Activated CD8-positive, alpha-beta memory T cell treated with anti-CD3 and anti-CD28 coated beads for 4 hours (primary cell): ENCODE results near the gene BRMS1L.
"Not testable (repeated sequence)": the region's sequence is repeated elsewhere in the genome, so short reads cannot be mapped to it uniquely, and the experiment has no call there.

Experiments used
- DNase-seq, 2 donors: peaks; one replicate each; pipeline ENCODE4 v3.0.0-alpha.2; 2020; ENCODE audit warnings: low read depth in 2 of 2

The BRMS1L gene

DNA sequence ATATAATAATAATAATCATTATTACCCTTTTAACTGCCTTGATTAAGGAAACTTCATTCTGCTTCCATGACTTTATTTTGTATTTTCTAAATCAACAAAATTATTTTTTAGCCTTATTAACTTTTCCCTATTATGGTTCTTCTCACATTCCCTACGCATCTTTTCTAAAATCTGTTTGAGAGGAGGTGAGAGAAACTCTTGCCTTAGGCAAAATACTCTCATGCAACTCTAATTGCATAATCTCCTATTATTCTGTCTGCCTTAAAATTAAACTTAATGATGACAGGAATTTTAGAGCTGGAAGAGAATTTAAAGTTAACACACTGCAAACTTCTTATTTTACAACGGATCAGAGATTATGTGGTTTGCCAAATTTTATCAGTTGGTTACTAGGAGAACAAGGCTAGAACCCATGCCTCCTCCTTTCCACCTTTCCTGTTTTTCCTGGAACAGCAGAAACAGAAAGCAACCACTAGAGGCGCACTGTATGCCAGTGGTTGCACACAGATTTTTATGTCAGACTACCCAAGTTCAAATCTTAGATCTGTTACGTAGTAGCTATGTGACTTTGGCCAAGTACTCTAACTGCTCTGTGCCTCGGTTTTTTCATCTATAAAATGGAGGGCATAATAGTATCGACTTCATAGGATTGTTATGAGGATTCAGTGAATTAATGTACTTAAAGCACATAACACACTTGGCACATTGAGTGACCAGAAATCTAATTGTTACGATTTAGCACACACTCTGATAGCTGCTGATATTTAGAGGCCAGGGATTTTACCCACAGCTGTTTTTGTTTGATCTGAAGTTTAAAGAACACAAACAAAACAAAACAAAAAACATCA, 4.3 kb upstream of the BRMS1L start:
- no peak for DNase-seq

DNA sequence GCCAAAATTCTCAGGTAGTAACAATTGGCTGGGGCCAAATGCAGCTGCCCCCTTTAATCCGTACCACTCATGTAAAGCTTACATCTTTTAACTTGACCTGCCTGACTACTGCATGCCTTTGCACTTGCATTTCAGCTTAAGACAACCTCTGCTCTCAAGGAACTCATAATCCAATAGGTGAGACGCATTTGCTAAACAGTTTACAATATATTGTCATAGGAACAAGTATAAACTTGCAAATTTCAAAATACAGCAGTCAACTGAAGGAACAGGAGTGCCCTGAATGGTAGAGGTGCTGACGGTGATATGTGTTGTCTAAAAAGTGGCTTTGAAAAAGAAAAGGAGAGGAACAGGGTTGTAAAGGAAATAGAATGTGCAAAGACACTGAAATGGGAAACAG, 3.6 kb upstream of the BRMS1L start:
- no peak for DNase-seq

DNA sequence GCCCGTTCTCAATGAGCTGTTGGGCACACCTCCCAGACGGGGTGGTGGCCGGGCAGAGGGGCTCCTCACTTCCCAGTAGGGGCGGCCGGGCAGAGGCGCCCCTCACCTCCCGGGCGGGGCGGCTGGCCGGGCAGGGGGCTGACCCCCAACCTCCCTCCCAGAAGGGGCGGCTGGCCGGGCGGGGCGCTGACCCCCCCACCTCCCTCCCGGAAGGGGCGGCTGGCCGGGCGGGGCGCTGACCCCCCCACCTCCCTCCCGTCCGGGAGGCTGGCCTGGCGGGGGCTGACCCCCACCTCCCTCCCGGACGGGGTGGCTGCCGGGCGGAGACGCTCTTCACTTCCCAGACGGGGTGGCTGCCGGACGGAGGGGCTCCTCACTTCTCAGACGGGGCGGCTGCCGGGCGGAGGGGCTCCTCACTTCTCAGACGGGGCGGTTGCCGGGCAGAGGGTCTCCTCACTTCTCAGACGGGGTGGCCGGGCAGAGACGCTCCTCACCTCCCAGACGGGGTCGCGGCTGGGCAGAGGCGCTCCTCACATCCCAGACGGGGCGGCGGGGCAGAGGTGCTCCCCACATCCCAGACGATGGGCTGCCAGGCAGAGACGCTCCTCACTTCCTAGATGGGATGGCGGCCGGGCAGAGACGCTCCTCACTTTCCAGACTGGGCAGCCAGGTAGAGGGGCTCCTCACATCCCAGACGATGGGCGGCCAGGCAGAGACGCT, 1.5 kb upstream of the BRMS1L start:
- DNase-seq: not testable (repeated sequence)

DNA sequence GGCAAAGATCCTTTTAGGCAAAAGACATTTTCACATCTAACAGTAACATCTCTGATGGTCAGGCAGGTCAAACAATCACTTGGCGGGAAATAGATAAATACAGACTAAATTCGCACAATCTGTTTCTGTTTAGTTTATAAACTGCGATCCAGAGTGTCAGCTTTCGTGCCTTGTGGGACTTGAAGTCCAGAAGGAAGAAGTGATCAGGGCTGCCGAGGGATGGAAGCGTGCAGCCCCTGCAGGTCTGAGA, 245 bp upstream of the BRMS1L start:
- no peak for DNase-seq

DNA sequence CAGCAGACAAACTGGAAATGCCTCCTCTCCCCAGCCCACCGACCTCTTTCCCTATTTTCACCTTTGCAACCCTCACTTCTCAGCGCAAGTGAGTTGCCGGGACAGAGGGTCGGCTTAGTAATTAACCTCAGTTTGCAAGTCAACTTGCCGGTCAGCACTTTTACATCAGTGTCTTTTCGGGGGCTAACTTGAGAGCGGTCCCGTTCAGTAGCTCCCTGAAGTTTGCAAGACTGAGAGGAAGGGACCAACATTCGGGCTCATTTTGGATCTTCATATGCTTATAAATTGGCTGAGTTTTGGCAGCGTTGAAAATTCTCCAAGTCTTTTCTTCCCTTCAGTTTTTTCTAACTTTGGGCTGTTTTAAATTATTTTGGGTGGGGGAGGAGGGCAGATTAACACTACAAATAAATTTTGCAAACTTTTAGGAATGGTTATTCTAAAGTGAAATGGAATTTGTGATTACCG, 846 bp downstream of the BRMS1L start:
- DNase-seq: no peak

DNA sequence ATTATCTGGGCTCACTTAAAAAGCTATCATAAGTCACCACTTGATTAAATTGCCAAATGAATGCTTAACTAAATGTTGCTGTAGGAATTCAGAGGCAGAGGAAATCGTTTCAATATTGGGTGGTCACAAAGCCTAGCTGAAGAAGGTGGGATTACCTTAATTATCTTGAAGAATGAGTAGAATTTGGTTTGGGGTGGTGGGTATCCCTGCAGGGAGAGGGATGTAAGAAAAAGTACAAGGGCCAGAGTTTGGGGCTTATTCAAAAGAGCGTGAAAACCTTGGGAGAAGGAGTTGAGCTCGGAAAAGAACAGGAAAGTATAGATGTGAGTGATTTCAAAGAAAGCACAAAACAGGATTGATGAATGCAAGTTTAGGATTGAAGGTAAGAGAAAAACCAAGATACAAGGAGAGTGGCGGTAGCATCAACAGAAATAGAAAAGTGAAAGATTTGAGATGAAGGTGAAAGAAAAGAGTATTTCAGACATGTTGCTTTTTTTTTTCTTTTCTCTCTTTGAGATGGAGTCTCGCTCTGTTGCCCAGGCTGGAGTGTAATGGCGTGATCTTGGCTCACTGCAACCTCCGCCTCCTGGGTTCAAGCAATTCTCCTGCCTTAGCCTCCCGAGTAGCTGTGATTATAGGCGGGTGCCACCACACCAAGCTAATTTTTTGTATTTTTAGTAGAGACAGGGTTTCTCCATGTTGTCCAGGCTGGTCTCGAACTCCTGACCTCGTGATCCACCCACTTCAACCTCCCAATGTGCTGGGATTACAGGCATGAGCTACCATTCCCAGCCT, 1.7 kb downstream of the BRMS1L start:
- DNase-seq: no peak

DNA sequence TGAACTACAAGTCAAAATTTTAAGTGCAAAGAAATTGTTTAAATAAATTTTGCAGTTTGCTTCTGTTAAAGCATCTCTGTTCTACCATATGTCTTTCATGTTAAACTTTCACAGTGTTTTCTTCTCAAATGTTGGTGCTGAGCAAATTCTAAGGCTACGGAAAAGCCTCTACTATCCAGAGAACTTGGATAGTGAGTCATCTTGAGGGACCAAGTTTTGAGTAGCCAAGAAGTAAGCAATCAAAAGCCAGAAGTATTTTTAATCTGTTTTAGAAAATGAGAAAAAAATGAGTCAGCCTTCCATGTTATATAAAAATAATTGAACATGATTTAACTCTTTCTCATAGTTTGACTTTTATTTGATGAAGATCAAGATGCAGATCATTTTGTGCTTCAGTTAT, 3.3 kb downstream of the BRMS1L start:
- no peak for DNase-seq

DNA sequence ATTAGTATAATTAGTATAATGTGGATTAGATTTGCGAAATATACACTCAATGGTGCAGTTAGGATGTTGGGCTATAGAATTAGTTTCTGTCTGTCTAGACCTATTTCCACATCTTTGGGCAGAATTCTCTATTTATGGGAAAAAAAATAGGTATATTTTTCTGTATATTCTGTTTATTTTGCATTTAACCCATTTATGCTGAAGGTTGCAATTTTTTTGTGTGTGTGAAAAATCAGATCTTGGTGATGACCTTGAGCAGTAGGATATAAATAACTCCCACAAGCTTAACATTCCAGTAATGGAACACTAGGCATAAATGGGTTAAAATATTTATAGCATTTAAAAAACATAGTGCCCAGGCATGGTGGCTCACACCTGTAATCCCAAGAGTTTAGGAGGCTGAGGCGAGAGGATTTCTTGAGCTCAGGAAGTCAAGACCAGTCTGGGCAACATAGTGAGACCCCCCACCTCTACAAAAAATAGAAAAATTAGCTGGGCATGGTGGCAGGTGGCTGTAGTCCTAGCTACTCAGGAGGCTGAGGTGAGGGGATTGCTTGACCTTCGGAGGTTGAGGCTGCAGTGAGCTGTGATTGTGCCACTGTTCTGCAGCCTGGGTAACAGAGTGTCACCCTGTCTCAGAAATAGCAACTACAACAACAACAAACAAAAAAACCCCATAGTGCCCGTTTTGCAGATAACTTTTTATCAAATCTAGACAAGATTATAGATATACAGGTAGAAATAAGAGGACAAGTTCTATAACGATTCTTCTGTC, 9.3 kb downstream of the BRMS1L start:
- no peak for DNase-seq

DNA sequence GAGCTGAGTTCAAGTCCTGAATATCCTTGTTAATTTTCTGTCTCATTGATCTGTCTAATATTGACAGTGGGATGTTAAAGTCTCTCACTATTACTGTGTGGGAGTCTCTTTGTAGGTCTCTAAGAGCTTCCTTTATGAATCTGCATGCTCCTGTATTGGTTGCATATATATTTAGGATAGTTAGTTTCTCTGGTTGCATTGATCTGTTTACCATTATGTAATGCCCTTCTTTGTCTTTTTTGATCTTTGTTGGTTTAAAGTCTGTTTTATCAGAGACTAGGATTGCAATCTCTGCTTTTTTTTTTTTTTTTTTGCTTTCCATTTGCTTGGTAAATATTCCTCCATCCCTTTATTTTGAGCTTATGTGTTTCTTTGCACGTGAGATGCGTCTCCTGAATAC, 15.6 kb downstream of the BRMS1L start:
- DNase-seq: not testable (repeated sequence)

DNA sequence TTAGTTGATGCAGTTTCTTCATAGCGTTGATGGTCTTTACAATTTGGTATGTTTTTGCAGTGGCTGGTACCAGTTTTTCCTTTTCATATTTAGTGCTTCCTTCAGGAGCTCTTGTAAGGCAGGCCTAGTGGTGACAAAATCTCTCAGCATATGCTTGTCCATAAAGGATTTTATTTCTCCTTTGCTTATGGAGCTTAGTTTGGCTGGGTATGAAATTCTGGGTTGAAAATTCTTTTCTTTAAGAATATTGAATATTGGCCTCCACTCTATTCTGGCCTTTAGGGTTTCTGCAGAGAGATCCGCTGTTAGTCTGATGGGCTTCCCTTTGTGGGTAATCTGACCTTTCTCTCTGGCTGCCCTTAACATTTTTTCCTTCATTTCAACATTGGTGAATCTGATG, 16.1 kb downstream of the BRMS1L start:
- DNase-seq: not testable (repeated sequence)

DNA sequence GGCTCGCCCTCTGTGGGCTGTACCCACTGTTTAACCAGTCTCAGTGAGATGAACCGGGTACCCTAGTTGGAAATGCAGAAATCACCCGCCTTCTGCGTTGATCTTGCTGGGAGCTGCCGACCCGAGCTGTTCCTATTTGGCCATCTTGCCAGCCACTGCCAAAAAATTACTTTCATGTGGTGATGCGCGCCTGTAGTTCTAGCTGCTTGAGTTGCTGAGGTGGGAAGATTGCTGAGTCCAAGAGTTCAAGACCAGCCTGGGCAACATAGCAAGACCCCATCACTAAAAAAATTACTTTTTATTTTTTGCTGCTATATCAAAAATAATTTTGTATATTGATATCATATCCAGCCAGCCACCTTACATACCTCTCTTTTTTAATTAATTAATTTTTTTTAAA, 18.4 kb downstream of the BRMS1L start:
- no peak for DNase-seq

DNA sequence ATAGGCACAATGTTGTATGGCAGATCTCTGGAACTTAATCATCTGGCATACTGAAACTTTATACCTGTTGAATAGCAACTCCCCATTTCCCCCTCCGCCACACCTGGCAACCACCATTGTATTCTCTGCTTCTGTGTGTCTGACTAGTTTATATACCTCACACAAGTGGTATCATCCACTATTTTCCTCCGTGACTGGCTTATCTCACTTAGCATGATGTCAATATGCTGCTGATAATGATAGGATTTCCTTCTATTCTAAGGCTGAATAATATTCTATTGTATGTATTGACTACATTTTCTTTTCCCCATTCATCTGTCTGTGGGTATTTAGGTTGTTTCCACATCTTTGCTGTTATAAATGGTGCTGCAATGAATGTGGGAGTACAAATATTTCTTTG, 21.5 kb downstream of the BRMS1L start:
- no peak for DNase-seq

DNA sequence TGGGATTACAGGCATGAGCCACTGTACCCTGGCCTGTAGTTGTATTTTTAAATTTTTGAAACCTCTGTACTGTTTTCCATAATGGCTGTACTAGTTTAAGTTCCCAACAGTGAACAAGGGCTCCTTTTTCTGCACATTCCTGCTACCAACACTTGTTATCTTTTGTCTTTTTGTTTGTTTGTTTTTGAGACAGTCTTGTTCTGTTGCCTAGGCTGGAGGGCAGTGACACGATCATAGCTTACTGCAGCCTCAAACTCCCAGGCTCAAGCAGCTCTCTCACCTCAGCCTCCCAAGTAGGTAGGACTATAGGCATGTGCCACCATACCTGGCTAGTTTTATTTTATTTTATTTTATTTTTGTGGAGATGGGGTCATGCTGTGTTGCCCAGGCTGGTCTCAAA, 23.0 kb downstream of the BRMS1L start:
- DNase-seq: no peak

DNA sequence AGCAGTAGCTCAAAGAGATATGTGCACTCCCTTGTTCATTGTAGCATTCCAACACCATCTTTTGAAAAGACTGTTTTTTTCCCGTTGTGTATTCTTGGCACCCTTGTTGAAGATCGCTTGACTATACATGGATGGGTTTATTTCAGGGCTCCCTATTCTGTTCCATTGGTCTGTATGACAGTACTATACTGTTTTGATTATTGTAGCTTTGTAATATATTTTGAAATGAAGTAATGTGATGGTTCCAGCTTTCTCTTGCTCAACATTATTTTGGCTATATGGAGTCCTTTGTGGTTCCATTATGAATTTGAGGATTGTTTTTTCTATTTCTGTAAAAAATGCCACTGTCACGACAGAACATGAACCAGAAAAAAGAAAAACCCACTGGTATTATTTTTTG, 25.7 kb downstream of the BRMS1L start:
- no peak for DNase-seq

DNA sequence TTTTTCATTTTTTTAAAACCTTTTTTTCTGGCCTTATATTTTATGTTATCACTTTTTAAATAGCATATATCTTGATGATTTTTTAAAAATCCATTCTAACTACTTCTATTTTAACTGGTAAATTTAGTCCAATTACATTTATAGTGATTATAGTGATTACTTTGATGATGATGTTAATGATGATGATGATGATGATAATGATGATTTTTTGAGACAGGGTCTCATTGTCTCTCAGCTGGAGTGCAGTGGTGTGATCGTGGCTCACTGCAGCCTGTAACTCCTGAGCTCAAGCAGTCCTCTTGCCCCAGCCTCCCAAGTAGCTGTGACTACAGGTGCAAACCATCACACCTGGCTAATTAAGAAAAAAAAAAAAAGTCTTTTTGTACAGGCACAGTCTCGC, 27.1 kb downstream of the BRMS1L start:
- no peak for DNase-seq

DNA sequence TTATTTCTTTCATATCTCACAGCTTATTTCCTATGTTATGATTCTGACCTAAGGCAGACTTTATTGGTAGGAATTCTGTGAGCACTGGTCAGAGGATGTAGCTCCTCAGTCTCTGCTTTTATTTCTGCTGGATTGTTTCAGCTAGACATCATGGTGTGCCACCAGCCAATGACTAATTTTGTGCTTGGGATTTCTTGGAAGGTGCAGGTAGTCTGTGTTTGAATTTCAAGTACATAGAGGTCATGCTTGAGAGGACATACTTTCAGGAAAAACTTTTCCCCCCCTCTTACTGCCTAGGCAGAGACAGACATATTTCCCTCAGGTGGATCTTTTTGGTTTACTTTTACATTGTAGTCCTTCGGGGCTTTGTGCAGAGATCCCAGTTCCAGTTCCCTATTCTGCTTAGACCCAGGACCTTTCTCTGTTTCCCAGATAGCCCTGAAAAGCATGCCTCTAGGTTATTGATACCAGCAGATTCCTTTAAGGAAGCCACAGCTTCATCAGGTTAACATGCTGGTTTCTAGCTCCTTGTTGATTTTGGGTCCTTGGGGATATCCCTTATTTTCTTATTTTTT, 28.6 kb downstream of the BRMS1L start:
- no peak for DNase-seq

DNA sequence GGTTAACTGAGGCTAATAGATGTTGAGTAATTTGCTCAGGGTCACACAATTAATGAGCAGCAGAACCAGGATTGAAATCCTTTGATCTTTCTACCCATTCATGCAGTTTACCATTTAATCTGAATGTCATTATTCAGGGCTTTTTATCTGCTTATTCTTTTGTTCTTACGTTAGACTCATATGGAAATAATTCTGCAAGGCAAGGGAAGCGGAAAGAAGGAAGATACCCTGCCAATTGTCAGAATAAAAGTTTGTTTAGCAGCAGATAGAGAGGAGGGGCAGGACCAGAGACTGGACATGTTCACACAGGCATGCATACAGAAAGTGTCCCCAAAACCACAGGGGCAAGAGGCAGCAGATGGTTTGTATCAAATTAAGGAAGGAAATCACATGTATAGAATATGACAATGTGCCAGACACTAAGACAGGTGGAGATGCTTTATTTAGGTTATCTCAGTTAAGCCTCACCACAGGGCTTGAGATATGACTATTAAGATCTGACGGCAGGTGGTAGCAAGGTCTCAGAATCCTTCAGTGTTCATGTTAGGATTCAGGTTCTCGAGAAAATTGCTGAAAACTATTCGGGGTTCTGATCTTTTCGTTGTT, 29.8 kb downstream of the BRMS1L start:
- no peak for DNase-seq

DNA sequence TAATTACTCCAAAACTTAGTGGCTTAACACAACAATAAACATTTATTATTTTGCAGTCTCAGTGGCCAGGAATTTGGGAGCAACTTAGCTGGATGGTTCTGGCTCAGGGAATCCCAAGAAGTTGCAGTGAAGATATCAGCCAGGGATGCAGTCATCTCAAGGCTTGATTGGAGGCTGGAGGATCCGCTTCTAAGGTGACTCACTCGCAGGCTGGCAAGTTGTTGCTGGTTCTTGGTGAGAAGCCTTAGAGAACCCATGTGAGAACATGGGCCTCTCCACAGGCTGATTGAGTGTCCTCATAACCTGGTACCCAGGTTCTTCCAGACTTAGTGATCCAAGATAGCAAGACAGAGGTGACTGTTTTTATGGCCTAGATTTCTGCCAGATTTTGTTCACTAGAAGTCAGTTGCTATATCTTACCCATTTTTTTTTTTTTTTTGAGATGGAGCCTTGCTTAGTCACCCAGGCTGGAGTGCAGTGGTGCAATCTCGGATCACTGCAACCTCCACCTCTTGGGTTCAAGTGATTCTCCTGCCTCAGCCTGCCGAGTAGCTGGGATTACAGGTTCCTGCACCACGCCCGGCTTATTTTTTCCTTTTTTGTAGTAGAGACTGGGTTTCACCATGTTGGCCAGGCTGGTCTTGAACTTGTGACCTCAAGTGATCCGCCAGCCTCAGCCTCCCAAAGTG, 32.5 kb downstream of the BRMS1L start:
- DNase-seq: no peak

DNA sequence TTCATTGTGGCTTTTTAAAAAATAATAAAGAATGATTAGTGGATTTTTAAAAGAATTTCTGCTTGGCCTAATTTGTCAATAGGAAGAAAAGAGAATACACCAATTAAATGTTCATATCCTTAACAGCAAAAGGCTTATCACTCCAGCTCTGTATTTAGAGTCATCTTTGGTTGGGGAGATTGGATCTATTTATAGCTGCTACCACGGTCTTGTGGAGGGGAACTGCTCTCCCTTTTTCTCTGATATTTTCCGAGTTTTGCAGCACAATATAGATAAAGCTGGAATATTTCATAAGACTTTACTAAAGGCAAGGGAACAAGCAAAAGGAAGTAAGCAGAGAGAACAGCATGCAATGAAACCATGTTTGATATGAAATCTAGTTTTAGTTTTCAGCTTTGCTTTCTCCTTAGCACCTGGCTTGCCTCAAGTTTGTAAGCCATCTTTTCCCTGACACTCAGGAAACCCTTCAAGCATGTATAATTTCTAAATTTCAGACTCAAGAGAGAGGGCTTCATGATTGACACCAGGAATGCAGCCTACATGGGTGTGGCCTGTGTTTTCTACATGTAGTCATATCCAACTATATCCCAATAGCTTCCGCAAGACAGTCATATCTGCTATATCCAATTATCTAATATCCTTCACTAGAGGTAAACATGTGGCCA, 35.2 kb downstream of the BRMS1L start:
- DNase-seq: no peak
